HG03457 (cell line): ENCODE results near the gene ARHGEF5.

Experiments
- ATAC-seq: cut with Tn5 transposase; IDR thresholded peaks from one replicate; pipeline ENCODE4 v1.9.1; 2021; ENCODE audit warnings: moderate number of reproducible peaks; ENCODE audit not compliant: unreplicated experiment

Gene ARHGEF5

GRCh38 chr7:144379776-144380384 is 24.7 kb downstream of the ARHGEF5 start:
- no peak for ATAC-seq

GRCh38 chr7:144384071-144384470 is 28.9 kb downstream of the ARHGEF5 start:
- ATAC-seq: no peak

GRCh38 chr7:144384555-144385245 is 29.5 kb downstream of the ARHGEF5 start:
- ATAC-seq: no peak

GRCh38 chr7:144386741-144387140 is 31.5 kb downstream of the ARHGEF5 start:
- ATAC-seq: no peak

GRCh38 chr7:144388950-144389349 is 33.7 kb downstream of the ARHGEF5 start:
- ATAC-seq: no peak

- no peak for ATAC-seq
Measured at GRCh38 chr7:144390481-144390880, 35.3 kb downstream of the ARHGEF5 start.

- ATAC-seq: no peak
Measured at GRCh38 chr7:144391014-144391413, 35.8 kb downstream of the ARHGEF5 start.

- ATAC-seq: peak; percentile 66
Measured at GRCh38 chr7:144391823-144392255, 36.6 kb downstream of the ARHGEF5 start.

- no peak for ATAC-seq
Measured at GRCh38 chr7:144397086-144397485, 41.9 kb downstream of the ARHGEF5 start.

GRCh38 chr7:144398291-144398690 is 43.1 kb downstream of the ARHGEF5 start:
- no peak for ATAC-seq

- ATAC-seq: no peak
Measured at GRCh38 chr7:144398911-144399310, 43.7 kb downstream of the ARHGEF5 start.

GRCh38 chr7:144399946-144400345 is 44.7 kb downstream of the ARHGEF5 start:
- ATAC-seq: no peak

GRCh38 chr7:144401490-144401889 is 46.3 kb downstream of the ARHGEF5 start:
- no peak for ATAC-seq

GRCh38 chr7:144403102-144403501 is 47.9 kb downstream of the ARHGEF5 start:
- ATAC-seq: no peak

- ATAC-seq: no peak
Measured at GRCh38 chr7:144403649-144404061, 48.5 kb downstream of the ARHGEF5 start, which contains the start of gene NOBOX. Gene NOBOX, minus strand, starts transcription at chr7:144403693.

GRCh38 chr7:144404946-144405345 is 49.7 kb downstream of the ARHGEF5 start:
- no peak for ATAC-seq

GRCh38 chr7:144407266-144407931 is 52.2 kb downstream of the ARHGEF5 start:
- no peak for ATAC-seq

GRCh38 chr7:144408121-144408520 is 52.9 kb downstream of the ARHGEF5 start:
- no peak for ATAC-seq

- ATAC-seq: no peak
Measured at GRCh38 chr7:144410441-144410840, 55.2 kb downstream of the ARHGEF5 start.

- ATAC-seq: no peak
Measured at GRCh38 chr7:144414815-144415214, 59.6 kb downstream of the ARHGEF5 start.

- ATAC-seq: no peak
Measured at GRCh38 chr7:144415858-144416257, 60.7 kb downstream of the ARHGEF5 start.

- no peak for ATAC-seq
Measured at GRCh38 chr7:144416341-144416740, 61.1 kb downstream of the ARHGEF5 start.
